HepG2 (cell line): ENCODE results near the gene RASA3. TPM values are rescaled to one million over a fixed set of nuclear protein-coding genes. Genes with fewer than 3 reads are reported as not detected.

ENCODE experiments used
- ATAC-seq: fragments of 200-7000 bp; cut with Tn5 transposase; 3 replicates; pipeline ENCODE4 v1.9.1; 2020; ENCODE audit warnings: mild to moderate bottlenecking, moderate library complexity
- BruUV-seq: library from RNA; stranded (reverse); fragments of 400-500 nt; replicated peaks from 2 replicates; lab custom pipeline; 2021; lab: Mats Ljungman, UMichigan
- CTCF ChIA-PET: fragments of 300-600 bp; formaldehyde crosslinking; extraction: SDS; loops from one replicate; lab custom pipeline; 2021; ENCODE audit warnings: low total read pairs, inconsistent platforms, low intra/inter-chr PET ratio; lab: Yijun Ruan, JAX
- POLR2A ChIA-PET: fragments of 350-600 bp; sonication (Branson Sonifier 250); formaldehyde crosslinking; loops from one replicate; lab custom pipeline; 2020; ENCODE audit warnings: antibody characterized with exemption, inconsistent platforms; lab: Yijun Ruan, JAX
- DNase-seq: peaks from one replicate; pipeline ENCODE4 v3.0.0-alpha.2; 2015; ENCODE audit warnings: low spot score
- FAIRE-seq: peaks from 3 replicates; lab custom pipeline; 2011; peaks lifted over from hg19 to GRCh38; lab: Jason Lieb, UNC
- H2AFZ ChIP-seq: one replicate; pipeline ENCODE4 v1.6.1; 2011; ENCODE audit warnings: low read length, inconsistent platforms
- H3K27ac ChIP-seq: fragments of 300-600 bp; 3 replicates; pipeline ENCODE4 v1.8.0; 2011; ENCODE audit warnings: mixed run types, mild to moderate bottlenecking, mixed read lengths, low read length, inconsistent platforms; ENCODE audit not compliant: insufficient read depth; ENCODE audit errors: extremely low read length
- H3K27me3 ChIP-seq, 2 experiments: fragments of 200-600 bp in 1 of 2; 2 replicates in 1 of 2; 3 replicates in 1 of 2; pipeline versions ENCODE4 v1.6.0 to v1.8.0; 2011; ENCODE audit warnings: low read length in 2 of 2, mild to moderate bottlenecking in 2 of 2, moderate library complexity in 2 of 2, inconsistent platforms in 1 of 2; ENCODE audit not compliant: insufficient read depth in 2 of 2, control insufficient read depth in 1 of 2
- H3K36me3 ChIP-seq, 2 experiments: fragments of 200-600 bp in 1 of 2; replicated peaks in 1 of 2; 2 replicates in 1 of 2; 3 replicates in 1 of 2; pipeline versions ENCODE4 v1.5.1 to v1.8.0; 2011; ENCODE audit warnings: low read length in 2 of 2, inconsistent platforms in 1 of 2; ENCODE audit not compliant: insufficient read depth in 2 of 2, control insufficient read depth in 1 of 2
- H3K4me1 ChIP-seq: 2 replicates; pipeline ENCODE4 v1.5.1; 2012; ENCODE audit warnings: low read length, inconsistent platforms; ENCODE audit not compliant: insufficient read depth
- H3K4me2 ChIP-seq: 2 replicates; pipeline ENCODE4 v1.6.0; 2011; ENCODE audit warnings: low read depth, low read length, inconsistent platforms
- H3K4me3 ChIP-seq, 3 experiments: fragments of 200-600 bp in 1 of 3; sonication (generic), shearing (Covaris generic) in 1 of 3; replicated peaks in 1 of 3; 2 replicates each; pipeline ENCODE4 v1.5.1; 2011 to 2016; ENCODE audit warnings: low read length in 3 of 3, inconsistent platforms in 2 of 3, low read depth in 2 of 3, mild to moderate bottlenecking in 2 of 3, control low read depth in 1 of 3, mixed read lengths in 1 of 3; ENCODE audit not compliant: insufficient read depth in 1 of 3
- H3K79me2 ChIP-seq: one replicate; pipeline ENCODE4 v1.6.1; 2011; ENCODE audit warnings: low read length, inconsistent platforms; ENCODE audit not compliant: insufficient read depth
- H3K9ac ChIP-seq: 2 replicates; pipeline ENCODE4 v1.6.0; 2011; ENCODE audit warnings: mild to moderate bottlenecking, low read depth, low read length, inconsistent platforms; ENCODE audit not compliant: insufficient read depth
- H3K9me3 ChIP-seq: 2 replicates; pipeline ENCODE4 v1.5.1; 2012; ENCODE audit warnings: mild to moderate bottlenecking, low read length
- H4K20me1 ChIP-seq: 2 replicates; pipeline ENCODE4 v1.6.0; 2011; ENCODE audit warnings: inconsistent platforms, mild to moderate bottlenecking, low read length, moderate library complexity; ENCODE audit not compliant: insufficient read depth
- AGO1 ChIP-seq: fragments of 200-400 bp; formaldehyde crosslinking; IDR thresholded peaks from 2 replicates; pipeline ENCODE4 v1.6.1; 2017; ENCODE audit warnings: mild to moderate bottlenecking, low read depth, low read length, moderate library complexity; ENCODE audit not compliant: poor library complexity, severe bottlenecking
- HOXA5 ChIP-seq: sonication (generic); formaldehyde crosslinking; IDR thresholded peaks from 2 replicates; pipeline ENCODE4 v1.4.0; 2020; ENCODE audit warnings: missing genetic modification reagents
- LCORL ChIP-seq, 2 experiments: fragments of 450-650 bp in 1 of 2; sonication (generic) in 1 of 2; formaldehyde crosslinking in 1 of 2; IDR thresholded peaks; 2 replicates each; pipeline versions ENCODE4 v1.5.0 to v1.6.1; 2017 to 2020; ENCODE audit warnings: antibody characterized with exemption in 1 of 2, missing genetic modification reagents in 1 of 2
- MEIS2 ChIP-seq: sonication (generic); formaldehyde crosslinking; IDR thresholded peaks from 2 replicates; pipeline ENCODE4 v1.9.0; 2021; ENCODE audit warnings: mild to moderate bottlenecking, missing genetic modification reagents
- POGZ ChIP-seq: sonication (generic); formaldehyde crosslinking; IDR thresholded peaks from 2 replicates; pipeline ENCODE4 v1.4.0; 2020; ENCODE audit warnings: mild to moderate bottlenecking, missing genetic modification reagents
- RNF2 ChIP-seq: fragments of 450-650 bp; conservative IDR thresholded peaks from 2 replicates; pipeline ENCODE4 v1.6.1; 2016; ENCODE audit warnings: low read depth
- SIN3A ChIP-seq: IDR thresholded peaks from 2 replicates; pipeline ENCODE4 v1.6.1; 2011; ENCODE audit warnings: low read depth, mild to moderate bottlenecking, control low read depth, low read length, borderline replicate concordance
- SP140L ChIP-seq: sonication (generic); formaldehyde crosslinking; IDR thresholded peaks from 2 replicates; pipeline ENCODE4 v1.4.0; 2020; ENCODE audit warnings: missing genetic modification reagents, borderline replicate concordance
- TCF7 ChIP-seq: sonication (generic); IDR thresholded peaks from 2 replicates; pipeline ENCODE4 v1.6.1; 2016; ENCODE audit warnings: antibody characterized with exemption, low read depth
- TOE1 ChIP-seq: sonication (generic); formaldehyde crosslinking; IDR thresholded peaks from 2 replicates; pipeline ENCODE4 v1.4.0; 2020; ENCODE audit warnings: mild to moderate bottlenecking, missing genetic modification reagents
- YEATS4 ChIP-seq: sonication (generic); formaldehyde crosslinking; IDR thresholded peaks from 2 replicates; pipeline ENCODE4 v1.4.0; 2020; ENCODE audit warnings: missing genetic modification reagents, borderline replicate concordance
- ZNF431 ChIP-seq: sonication (generic); formaldehyde crosslinking; IDR thresholded peaks from 2 replicates; pipeline ENCODE4 v1.9.0; 2022; ENCODE audit warnings: missing genetic modification reagents, low read depth, mild to moderate bottlenecking, borderline replicate concordance
- WGBS: methylation state at CpG from one replicate; pipeline ENCODE4 v1.1.6; 2017; ENCODE audit warnings: low lambda C conversion rate; 5-methylcytosine and 5-hydroxymethylcytosine counted together
- in situ Hi-C: cut with HindIII; loops from 2 replicates; pipeline ENCODE4 v1.10.0; 2017; ENCODE audit warnings: low pct_unique_long_range_greater_than_20kb; ENCODE audit not compliant: extremely low pct_ligation_motif_present
- intact Hi-C: fragments of 100-400 bp; cut with micrococcal nuclease; formaldehyde crosslinking; loops from one replicate; pipeline ENCODE4 v1.10.0; 2022; ENCODE audit not compliant: unreplicated experiment
- polyA plus RNA-seq, 8 experiments: library from polyadenylated mRNA; depleted of rRNA in 3 of 8; stranded (reverse) in 7 of 8; unstranded in 1 of 8; fragments of >200 nt; fragmentation: Illumina TruSeq in 4 of 8; extraction: Trizol in 4 of 8; gene quantifications; 2 replicates each; pipeline versions ENCODE4 v1.2.1 to v1.2.3, GENCODE V29; 2011 to 2016; ENCODE audit warnings: low read depth in 4 of 8, missing spikeins in 1 of 8, mixed read lengths in 1 of 8; ENCODE audit not compliant: insufficient read depth in 1 of 8
- total RNA-seq, 5 experiments: library from RNA; depleted of rRNA; stranded (reverse); fragments of >200 nt; fragmentation: Illumina TruSeq; extraction: Trizol; gene quantifications; 2 replicates each; pipeline ENCODE4 v1.2.3, GENCODE V29; 2016; ENCODE audit warnings: low read depth in 1 of 5
- TF ChIP-seq, protein P1 (sequence below): sonication (generic); formaldehyde crosslinking; IDR thresholded peaks from 2 replicates; pipeline ENCODE4 v1.5.0; 2020; ENCODE audit warnings: mild to moderate bottlenecking, missing genetic modification reagents
- TF ChIP-seq, protein P2 (sequence below): sonication (generic); formaldehyde crosslinking; IDR thresholded peaks from 2 replicates; pipeline ENCODE4 v1.5.1; 2020; ENCODE audit warnings: missing genetic modification reagents, mild to moderate bottlenecking, borderline replicate concordance
- TF ChIP-seq, protein P3 (sequence below): sonication (generic); formaldehyde crosslinking; IDR thresholded peaks from 2 replicates; pipeline ENCODE4 v1.4.0; 2020; ENCODE audit warnings: missing genetic modification reagents

RASA3 gene
- total and polyA plus RNA-seq, 2 of the 13 experiments (the other 11 are each of a cell fraction or from before 2014, with no cell fraction given) = 0.05 TPM; not detected in 1

DNA sequence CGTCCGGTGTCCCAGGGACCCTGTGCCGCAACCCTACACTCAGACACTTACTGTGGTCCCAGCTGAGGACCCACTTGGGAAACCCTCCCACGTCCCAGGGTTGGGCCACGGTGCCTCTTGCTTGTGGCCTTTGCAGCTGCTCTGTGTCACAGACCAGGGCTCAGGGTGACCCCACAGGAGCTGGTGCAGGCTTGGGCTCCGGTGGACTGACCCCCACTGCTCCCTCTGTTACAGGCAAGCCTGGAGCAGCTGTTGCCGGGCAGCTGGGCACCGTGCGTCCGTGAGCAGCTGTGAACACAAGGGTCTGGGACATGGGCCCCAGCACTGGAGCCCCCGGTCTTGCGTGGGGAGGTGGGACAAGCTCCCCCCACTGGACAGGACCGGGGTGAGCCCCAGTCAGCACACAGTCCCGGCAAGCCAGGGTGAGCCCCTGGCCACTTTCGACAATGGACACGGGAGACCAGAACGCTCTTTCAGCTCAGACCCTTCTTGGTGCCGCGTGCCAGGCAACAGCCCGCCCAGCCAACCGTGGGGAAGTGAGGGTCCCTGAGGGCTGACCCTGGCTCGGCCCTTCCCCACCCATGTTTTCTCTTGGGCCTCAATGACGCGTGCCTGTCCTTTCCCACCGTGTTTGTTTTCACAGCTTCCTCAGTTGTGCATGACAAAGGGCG is 92.8 kb downstream of the RASA3 start:
- Histone ChIP-seq H3K27ac (no peak overlapping the region), H2AFZ (no peak overlapping the region), H3K9me3 (no peaks in the 10 kb centered on the region), H3K4me2 (no peak overlapping the region), H3K9ac (no peak overlapping the region), H3K4me3 (no peak overlapping the region), H3K36me3 (no peaks in the 10 kb centered on the region), H4K20me1 (no peaks in the 10 kb centered on the region), H3K79me2 (no peaks in the 10 kb centered on the region), H3K27me3 (peaks cover 0 to 28% of the 10 kb centered on the region in 2 experiments; a peak in 3 of 5 replicates), H3K4me1 (no peaks in the 10 kb centered on the region)
- in situ Hi-C loops (no loop called here), intact Hi-C loops (no loop called here)
- ATAC-seq (no peak), DNase-seq (no peak), FAIRE-seq (no peak)
- POLR2A ChIA-PET = no interaction called here
- BruUV-seq = no TSS peak
- TF ChIP-seq SIN3A (no peak), AGO1 (no peak), POGZ (CRISPR knock-in tag) (no peak), SP140L (CRISPR knock-in tag) (no peak), ZNF431 (CRISPR knock-in tag) (no peak), HOXA5 (no peak), LCORL (IDR thresholded peaks at IDR 0.05) (no peak), LCORL (CRISPR knock-in tag; IDR thresholded peaks at IDR 0.05) (no peak), RNF2 (no peak), TCF7 (no peak), TOE1 (CRISPR knock-in tag) (no peak), MEIS2 (no peak), YEATS4 (CRISPR knock-in tag) (no peak)
- TF ChIP-seq, protein P1, sequence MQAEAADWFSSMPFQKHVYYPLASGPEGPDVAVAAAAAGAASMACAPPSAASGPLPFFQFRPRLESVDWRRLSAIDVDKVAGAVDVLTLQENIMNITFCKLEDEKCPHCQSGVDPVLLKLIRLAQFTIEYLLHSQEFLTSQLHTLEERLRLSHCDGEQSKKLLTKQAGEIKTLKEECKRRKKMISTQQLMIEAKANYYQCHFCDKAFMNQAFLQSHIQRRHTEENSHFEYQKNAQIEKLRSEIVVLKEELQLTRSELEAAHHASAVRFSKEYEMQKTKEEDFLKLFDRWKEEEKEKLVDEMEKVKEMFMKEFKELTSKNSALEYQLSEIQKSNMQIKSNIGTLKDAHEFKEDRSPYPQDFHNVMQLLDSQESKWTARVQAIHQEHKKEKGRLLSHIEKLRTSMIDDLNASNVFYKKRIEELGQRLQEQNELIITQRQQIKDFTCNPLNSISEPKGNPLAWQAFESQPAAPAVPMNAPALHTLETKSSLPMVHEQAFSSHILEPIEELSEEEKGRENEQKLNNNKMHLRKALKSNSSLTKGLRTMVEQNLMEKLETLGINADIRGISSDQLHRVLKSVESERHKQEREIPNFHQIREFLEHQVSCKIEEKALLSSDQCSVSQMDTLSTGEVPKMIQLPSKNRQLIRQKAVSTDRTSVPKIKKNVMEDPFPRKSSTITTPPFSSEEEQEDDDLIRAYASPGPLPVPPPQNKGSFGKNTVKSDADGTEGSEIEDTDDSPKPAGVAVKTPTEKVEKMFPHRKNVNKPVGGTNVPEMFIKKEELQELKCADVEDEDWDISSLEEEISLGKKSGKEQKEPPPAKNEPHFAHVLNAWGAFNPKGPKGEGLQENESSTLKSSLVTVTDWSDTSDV (CRISPR knock-in tag) = no peak
- TF ChIP-seq, protein P2, sequence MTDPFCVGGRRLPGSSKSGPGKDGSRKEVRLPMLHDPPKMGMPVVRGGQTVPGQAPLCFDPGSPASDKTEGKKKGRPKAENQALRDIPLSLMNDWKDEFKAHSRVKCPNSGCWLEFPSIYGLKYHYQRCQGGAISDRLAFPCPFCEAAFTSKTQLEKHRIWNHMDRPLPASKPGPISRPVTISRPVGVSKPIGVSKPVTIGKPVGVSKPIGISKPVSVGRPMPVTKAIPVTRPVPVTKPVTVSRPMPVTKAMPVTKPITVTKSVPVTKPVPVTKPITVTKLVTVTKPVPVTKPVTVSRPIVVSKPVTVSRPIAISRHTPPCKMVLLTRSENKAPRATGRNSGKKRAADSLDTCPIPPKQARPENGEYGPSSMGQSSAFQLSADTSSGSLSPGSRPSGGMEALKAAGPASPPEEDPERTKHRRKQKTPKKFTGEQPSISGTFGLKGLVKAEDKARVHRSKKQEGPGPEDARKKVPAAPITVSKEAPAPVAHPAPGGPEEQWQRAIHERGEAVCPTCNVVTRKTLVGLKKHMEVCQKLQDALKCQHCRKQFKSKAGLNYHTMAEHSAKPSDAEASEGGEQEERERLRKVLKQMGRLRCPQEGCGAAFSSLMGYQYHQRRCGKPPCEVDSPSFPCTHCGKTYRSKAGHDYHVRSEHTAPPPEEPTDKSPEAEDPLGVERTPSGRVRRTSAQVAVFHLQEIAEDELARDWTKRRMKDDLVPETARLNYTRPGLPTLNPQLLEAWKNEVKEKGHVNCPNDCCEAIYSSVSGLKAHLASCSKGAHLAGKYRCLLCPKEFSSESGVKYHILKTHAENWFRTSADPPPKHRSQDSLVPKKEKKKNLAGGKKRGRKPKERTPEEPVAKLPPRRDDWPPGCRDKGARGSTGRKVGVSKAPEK = no peak
- TF ChIP-seq, protein P3, sequence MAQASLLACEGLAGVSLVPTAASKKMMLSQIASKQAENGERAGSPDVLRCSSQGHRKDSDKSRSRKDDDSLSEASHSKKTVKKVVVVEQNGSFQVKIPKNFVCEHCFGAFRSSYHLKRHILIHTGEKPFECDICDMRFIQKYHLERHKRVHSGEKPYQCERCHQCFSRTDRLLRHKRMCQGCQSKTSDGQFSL (CRISPR knock-in tag) = no peak
- WGBS = 24% methylated on average over 12 of the region's 26 CpGs
- CTCF ChIA-PET = no interaction called here
